H9 (cell line): ENCODE data around the gene TAT. TPM values are rescaled to one million over a fixed set of nuclear protein-coding genes. Genes with fewer than 3 reads are reported as not detected.

ENCODE experiments used
- DNase-seq: peaks from one replicate; pipeline ENCODE4 v3.0.0-alpha.2; 2017
- H2AFZ ChIP-seq: one replicate; pipeline ENCODE4 v1.6.1; 2013; ENCODE audit warnings: mild to moderate bottlenecking, low read length, control low read depth, moderate library complexity
- H2AK5ac ChIP-seq: 2 replicates; pipeline ENCODE4 v1.6.1; 2013; ENCODE audit warnings: low read length, control low read depth, mixed read lengths; ENCODE audit not compliant: insufficient read length
- H2BK120ac ChIP-seq: one replicate; pipeline ENCODE4 v1.6.1; 2013; ENCODE audit warnings: low read depth, mild to moderate bottlenecking, low read length, control low read depth, inconsistent platforms; ENCODE audit not compliant: poor library complexity, severe bottlenecking
- H2BK12ac ChIP-seq: 2 replicates; pipeline ENCODE4 v1.6.1; 2013; ENCODE audit warnings: low read length, control low read depth, mixed read lengths, low read depth; ENCODE audit not compliant: insufficient read length
- H2BK15ac ChIP-seq: 2 replicates; pipeline ENCODE4 v1.6.1; 2013; ENCODE audit warnings: low read depth, low read length, control low read depth
- H2BK20ac ChIP-seq: one replicate; pipeline ENCODE4 v1.6.1; 2013; ENCODE audit warnings: low read depth, mild to moderate bottlenecking, low read length, control low read depth, inconsistent platforms; ENCODE audit not compliant: poor library complexity, severe bottlenecking
- H2BK5ac ChIP-seq: 2 replicates; pipeline ENCODE4 v1.6.1; 2013; ENCODE audit warnings: low read length, control low read depth, mixed read lengths; ENCODE audit not compliant: insufficient read length
- H3K14ac ChIP-seq: 2 replicates; pipeline ENCODE4 v1.6.1; 2013; ENCODE audit warnings: low read length, control low read depth; ENCODE audit not compliant: insufficient read depth
- H3K18ac ChIP-seq: 2 replicates; pipeline ENCODE4 v1.6.1; 2013; ENCODE audit warnings: low read depth, mild to moderate bottlenecking, mixed read lengths, low read length, control low read depth; ENCODE audit not compliant: insufficient read length
- H3K23ac ChIP-seq: 2 replicates; pipeline ENCODE4 v1.6.1; 2013; ENCODE audit warnings: low read length, control low read depth, mixed read lengths, low read depth; ENCODE audit not compliant: insufficient read length
- H3K23me2 ChIP-seq: 2 replicates; pipeline ENCODE4 v1.6.1; 2013; ENCODE audit warnings: low read depth, mild to moderate bottlenecking, mixed read lengths, low read length, control low read depth; ENCODE audit not compliant: insufficient read length, poor library complexity, severe bottlenecking
- H3K27ac ChIP-seq: 2 replicates; pipeline ENCODE4 v1.5.1; 2013; ENCODE audit warnings: low read length, control low read depth, mixed read lengths, low read depth; ENCODE audit not compliant: insufficient read length
- H3K27me3 ChIP-seq: 2 replicates; pipeline ENCODE4 v1.6.1; 2013; ENCODE audit warnings: low read length, control low read depth, inconsistent platforms; ENCODE audit not compliant: insufficient read depth
- H3K4ac ChIP-seq: 2 replicates; pipeline ENCODE4 v1.6.1; 2013; ENCODE audit warnings: low read depth, mild to moderate bottlenecking, control low read depth, inconsistent platforms, low read length, moderate library complexity
- H3K4me1 ChIP-seq: 2 replicates; pipeline ENCODE4 v1.6.1; 2013; ENCODE audit warnings: low read length, control low read depth, inconsistent platforms; ENCODE audit not compliant: insufficient read depth
- H3K4me2 ChIP-seq: 2 replicates; pipeline ENCODE4 v1.6.1; 2013; ENCODE audit warnings: low read length, control low read depth, mixed read lengths; ENCODE audit not compliant: insufficient read length, insufficient read depth
- H3K56ac ChIP-seq: 2 replicates; pipeline ENCODE4 v1.6.1; 2013; ENCODE audit warnings: low read depth, mild to moderate bottlenecking, mixed read lengths, low read length, control low read depth; ENCODE audit not compliant: insufficient read length
- H3K79me1 ChIP-seq: 2 replicates; pipeline ENCODE4 v1.6.1; 2013; ENCODE audit warnings: low read depth, mild to moderate bottlenecking, moderate library complexity, low read length, control low read depth, inconsistent platforms; ENCODE audit not compliant: insufficient read depth, poor library complexity, severe bottlenecking
- H3K79me2 ChIP-seq: 2 replicates; pipeline ENCODE4 v1.6.1; 2013; ENCODE audit warnings: low read length, control low read depth, inconsistent platforms; ENCODE audit not compliant: insufficient read depth
- H3K9ac ChIP-seq: 2 replicates; pipeline ENCODE4 v1.6.1; 2013; ENCODE audit warnings: low read length, control low read depth, mixed read lengths; ENCODE audit not compliant: insufficient read length; ENCODE audit errors: extremely low read depth
- H3K9me3 ChIP-seq: one replicate; pipeline ENCODE4 v1.6.1; 2013; ENCODE audit warnings: low read depth, low read length, inconsistent platforms; ENCODE audit not compliant: control insufficient read depth
- H3T11ph ChIP-seq: one replicate; pipeline ENCODE4 v1.6.1; 2013; ENCODE audit warnings: mild to moderate bottlenecking, low read length, control low read depth, inconsistent platforms
- H4K20me1 ChIP-seq: one replicate; pipeline ENCODE4 v1.6.1; 2013; ENCODE audit not compliant: control insufficient read depth, insufficient read length, insufficient read depth
- H4K5ac ChIP-seq: 2 replicates; pipeline ENCODE4 v1.6.1; 2013; ENCODE audit warnings: low read depth, mild to moderate bottlenecking, mixed read lengths, low read length, control low read depth; ENCODE audit not compliant: insufficient read length
- H4K8ac ChIP-seq: replicated peaks from 2 replicates; pipeline ENCODE4 v1.6.1; 2013; ENCODE audit warnings: low read length, control low read depth, mixed read lengths, low read depth; ENCODE audit not compliant: insufficient read length
- H4K91ac ChIP-seq: 2 replicates; pipeline ENCODE4 v1.6.1; 2013; ENCODE audit warnings: low read depth, mild to moderate bottlenecking, moderate library complexity, mixed read lengths, low read length, control low read depth; ENCODE audit not compliant: insufficient read length
- H3K27ac Mint-ChIP-seq, 3 experiments: 2 replicates in 2 of 3; 3 replicates in 1 of 3; pipeline ENCODE4 v1.8.0; 2020 to 2021; ENCODE audit warnings: mixed read lengths in 3 of 3, mild to moderate bottlenecking in 1 of 3, moderate library complexity in 1 of 3
- H3K27me3 Mint-ChIP-seq: 2 replicates; pipeline ENCODE4 v1.8.0; 2021; ENCODE audit warnings: low read depth, mild to moderate bottlenecking, moderate library complexity, mixed read lengths
- H3K36me3 Mint-ChIP-seq, 3 experiments: 2 replicates in 2 of 3; 3 replicates in 1 of 3; pipeline ENCODE4 v1.8.0; 2020 to 2021; ENCODE audit warnings: low read depth in 3 of 3, mixed read lengths in 3 of 3; ENCODE audit not compliant: insufficient read depth in 1 of 3
- H3K4me1 Mint-ChIP-seq, 2 experiments: 2 replicates each; pipeline ENCODE4 v1.8.0; 2020; ENCODE audit warnings: mixed read lengths in 2 of 2
- H3K4me3 Mint-ChIP-seq, 2 experiments: 2 replicates in 1 of 2; 3 replicates in 1 of 2; pipeline ENCODE4 v1.8.0; 2020 to 2021; ENCODE audit warnings: mild to moderate bottlenecking in 2 of 2, mixed read lengths in 2 of 2, moderate library complexity in 1 of 2
- H3K9me3 Mint-ChIP-seq, 2 experiments: 2 replicates in 1 of 2; 3 replicates in 1 of 2; pipeline ENCODE4 v1.8.0; 2020; ENCODE audit warnings: mild to moderate bottlenecking in 2 of 2, mixed read lengths in 2 of 2, moderate library complexity in 1 of 2
- CTCF ChIP-seq: fragments of 200-600 bp; sonication (generic); conservative IDR thresholded peaks from 3 replicates; pipeline ENCODE4 v1.8.0; 2021; ENCODE audit warnings: antibody characterized with exemption, mild to moderate bottlenecking
- total RNA-seq: library from RNA; stranded (reverse); gene quantifications from 2 replicates; pipeline ENCODE4 v1.2.1, GENCODE V29; 2021

Gene TAT
- total RNA-seq, 1 experiment from 2014 or later = not detected

GRCh38 chr16:71574702-71575101, 2.2 kb downstream of the TAT start:
- no peaks in the 10 kb centered on the region for H4K20me1 ChIP-seq
- no peak overlapping the region for H4K91ac ChIP-seq
- no peak for DNase-seq
- Mint-ChIP-seq H3K4me3 (no peak overlapping the region), H3K4me1 (peaks cover 3 to 5% of the 10 kb centered on the region in 2 experiments; a peak in 3 of 4 replicates), H3K27me3 (peaks cover 19% of the 10 kb centered on the region), H3K27ac (no peak overlapping the region), H3K9me3 (no peaks in the 10 kb centered on the region), H3K36me3 (no peaks in the 10 kb centered on the region)
- no peak overlapping the region for H3T11ph ChIP-seq
- no peak overlapping the region for H4K5ac ChIP-seq
- no peak overlapping the region for H3K27ac ChIP-seq
- H2AFZ ChIP-seq = no peak overlapping the region
- no peak overlapping the region for H2BK120ac ChIP-seq
- H3K79me1 ChIP-seq = no peaks in the 10 kb centered on the region
- no peak overlapping the region for H3K18ac ChIP-seq
- H2BK5ac ChIP-seq = no peak overlapping the region
- no peak overlapping the region for H2AK5ac ChIP-seq
- H3K56ac ChIP-seq = no peak overlapping the region
- no peak overlapping the region for H3K23ac ChIP-seq
- no peak overlapping the region for H3K4me2 ChIP-seq
- H2BK15ac ChIP-seq = no peak overlapping the region
- no peaks in the 10 kb centered on the region for H3K9me3 ChIP-seq
- no peak overlapping the region for H4K8ac ChIP-seq
- no peak for TF ChIP-seq CTCF
- H3K4me1 ChIP-seq = no peaks in the 10 kb centered on the region
- no peak overlapping the region for H2BK12ac ChIP-seq
- H3K79me2 ChIP-seq = no peaks in the 10 kb centered on the region
- H3K14ac ChIP-seq = no peak overlapping the region
- no peak overlapping the region for H3K4ac ChIP-seq
- no peak overlapping the region for H3K9ac ChIP-seq
- no peak overlapping the region for H2BK20ac ChIP-seq
- H3K23me2 ChIP-seq = no peaks in the 10 kb centered on the region
- H3K27me3 ChIP-seq = no peaks in the 10 kb centered on the region
